ENCODE data around the gene LSAMP. TPM values are rescaled to one million over a fixed set of nuclear protein-coding genes. Genes with fewer than 3 reads are reported as not detected.

The LSAMP gene
- total and polyA plus RNA-seq, 2 donors (not counting 3 experiments of a cell fraction or from before 2014, with no cell fraction given), result not detected

- POLR2A ChIA-PET, result no interaction called here
- CTCF ChIA-PET, result interaction anchor here (1.2 to 1.4 kb wide), 3 partner anchors 14 to 19 kb away, joined by 3 to 5 read pairs (median 4); no protein-coding TSS in a partner anchor
- dilution Hi-C loops (cut with MboI; ENCODE audit: extremely low pct_ligation_motif_present, low sequenced_read_pairs) (no loop called here), intact Hi-C loops (cut with micrococcal nuclease) (no loop called here)
- Histone ChIP-seq H3K27ac (ENCODE audit: insufficient read depth, low read depth, low read length) (no peak overlapping the region), H4K20me1 (replicated peaks; ENCODE audit: control insufficient read depth, extremely low read depth, insufficient read depth, low read length) (no peaks in the 10 kb centered on the region), H3K9me3 (replicated peaks; ENCODE audit: control insufficient read depth, insufficient read depth, low read length) (no peaks in the 10 kb centered on the region), H2AFZ (ENCODE audit: low read depth, low read length) (no peak overlapping the region), H3K36me3 (ENCODE audit: control insufficient read depth in 2 of 2, extremely low read depth in 1 of 2, insufficient read depth in 2 of 2, low read length in 2 of 2) (no peaks in the 10 kb centered on the region), H3K9me1 (replicated peaks; ENCODE audit: control insufficient read depth, extremely low read depth, insufficient read depth, low read length) (no peaks in the 10 kb centered on the region), H3K27me3 (ENCODE audit: control insufficient read depth in 2 of 2, insufficient read depth in 2 of 2, low read length in 2 of 2) (no peaks in the 10 kb centered on the region), H3K4me1 (ENCODE audit: control insufficient read depth, extremely low read depth, insufficient read depth, low read length) (no peaks in the 10 kb centered on the region), H3K79me2 (ENCODE audit: control insufficient read depth, insufficient read depth, low read length) (no peaks in the 10 kb centered on the region), H3K9ac (replicated peaks; ENCODE audit: extremely low read depth, insufficient read depth, low read length) (no peak overlapping the region), H3K4me2 (ENCODE audit: insufficient read depth, low read length) (no peak overlapping the region), H3K4me3 (replicated peaks in 1 of 3; ENCODE audit: insufficient read depth in 1 of 3, low read depth in 1 of 3, low read length in 3 of 3) (no peak overlapping the region)
- BruUV-seq (replicated peaks), result no TSS peak
- no peak for TF ChIP-seq POLR2AphosphoS5 (IDR thresholded peaks at IDR 0.05; ENCODE audit: insufficient read depth, low read depth, low read length)
- TF ChIP-seq MYC (IDR thresholded peaks at IDR 0.05; ENCODE audit: low read depth, low read length), result no peak
- TF ChIP-seq, protein P1, sequence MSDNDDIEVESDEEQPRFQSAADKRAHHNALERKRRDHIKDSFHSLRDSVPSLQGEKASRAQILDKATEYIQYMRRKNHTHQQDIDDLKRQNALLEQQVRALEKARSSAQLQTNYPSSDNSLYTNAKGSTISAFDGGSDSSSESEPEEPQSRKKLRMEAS (IDR thresholded peaks at IDR 0.05; ENCODE audit: insufficient read depth, insufficient read length), result no peak
- TF ChIP-seq FOS (IDR thresholded peaks at IDR 0.05; ENCODE audit: borderline replicate concordance, insufficient read depth, low read length), result no peak
- no peak for TF ChIP-seq POLR2A (IDR thresholded peaks at IDR 0.05; ENCODE audit: low read depth, low read length)
- TF ChIP-seq, protein P2, sequence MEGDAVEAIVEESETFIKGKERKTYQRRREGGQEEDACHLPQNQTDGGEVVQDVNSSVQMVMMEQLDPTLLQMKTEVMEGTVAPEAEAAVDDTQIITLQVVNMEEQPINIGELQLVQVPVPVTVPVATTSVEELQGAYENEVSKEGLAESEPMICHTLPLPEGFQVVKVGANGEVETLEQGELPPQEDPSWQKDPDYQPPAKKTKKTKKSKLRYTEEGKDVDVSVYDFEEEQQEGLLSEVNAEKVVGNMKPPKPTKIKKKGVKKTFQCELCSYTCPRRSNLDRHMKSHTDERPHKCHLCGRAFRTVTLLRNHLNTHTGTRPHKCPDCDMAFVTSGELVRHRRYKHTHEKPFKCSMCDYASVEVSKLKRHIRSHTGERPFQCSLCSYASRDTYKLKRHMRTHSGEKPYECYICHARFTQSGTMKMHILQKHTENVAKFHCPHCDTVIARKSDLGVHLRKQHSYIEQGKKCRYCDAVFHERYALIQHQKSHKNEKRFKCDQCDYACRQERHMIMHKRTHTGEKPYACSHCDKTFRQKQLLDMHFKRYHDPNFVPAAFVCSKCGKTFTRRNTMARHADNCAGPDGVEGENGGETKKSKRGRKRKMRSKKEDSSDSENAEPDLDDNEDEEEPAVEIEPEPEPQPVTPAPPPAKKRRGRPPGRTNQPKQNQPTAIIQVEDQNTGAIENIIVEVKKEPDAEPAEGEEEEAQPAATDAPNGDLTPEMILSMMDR (IDR thresholded peaks at IDR 0.05; ENCODE audit: extremely low read depth in 1 of 2, insufficient read depth in 1 of 2, low read depth in 1 of 2, low read length in 2 of 2), result no peak
- TF ChIP-seq EZH2 (IDR thresholded peaks at IDR 0.05; ENCODE audit: borderline replicate concordance, low read depth, low read length, severe bottlenecking), result no peak
- no peak for TF ChIP-seq JUN (IDR thresholded peaks at IDR 0.05; ENCODE audit: borderline replicate concordance, insufficient read depth, insufficient read length, low read depth)
- TF ChIP-seq GATA2 (IDR thresholded peaks at IDR 0.05; ENCODE audit: insufficient read depth, insufficient read length, low read depth, low read length), result no peak
- DNase-seq (ENCODE audit: low read depth, low spot score) (no peak), FAIRE-seq (no peak)
Measured at GRCh38 chr3:116045314-116045713, 400.0 kb downstream of the LSAMP start.
